GM15510 (cell line): ENCODE measurements around the gene SARS1.

Experiments
- POLR2A ChIP-seq: IDR thresholded peaks from 3 replicates; pipeline ENCODE4 v1.6.1; 2011; ENCODE audit warnings: borderline replicate concordance; ENCODE audit not compliant: insufficient read length; ENCODE audit errors: extremely low read depth

The SARS1 gene

GRCh38 chr1:109268431-109269211 lies 54.9 kb downstream of the SARS1 start:
- no peak for TF ChIP-seq POLR2A

DNA sequence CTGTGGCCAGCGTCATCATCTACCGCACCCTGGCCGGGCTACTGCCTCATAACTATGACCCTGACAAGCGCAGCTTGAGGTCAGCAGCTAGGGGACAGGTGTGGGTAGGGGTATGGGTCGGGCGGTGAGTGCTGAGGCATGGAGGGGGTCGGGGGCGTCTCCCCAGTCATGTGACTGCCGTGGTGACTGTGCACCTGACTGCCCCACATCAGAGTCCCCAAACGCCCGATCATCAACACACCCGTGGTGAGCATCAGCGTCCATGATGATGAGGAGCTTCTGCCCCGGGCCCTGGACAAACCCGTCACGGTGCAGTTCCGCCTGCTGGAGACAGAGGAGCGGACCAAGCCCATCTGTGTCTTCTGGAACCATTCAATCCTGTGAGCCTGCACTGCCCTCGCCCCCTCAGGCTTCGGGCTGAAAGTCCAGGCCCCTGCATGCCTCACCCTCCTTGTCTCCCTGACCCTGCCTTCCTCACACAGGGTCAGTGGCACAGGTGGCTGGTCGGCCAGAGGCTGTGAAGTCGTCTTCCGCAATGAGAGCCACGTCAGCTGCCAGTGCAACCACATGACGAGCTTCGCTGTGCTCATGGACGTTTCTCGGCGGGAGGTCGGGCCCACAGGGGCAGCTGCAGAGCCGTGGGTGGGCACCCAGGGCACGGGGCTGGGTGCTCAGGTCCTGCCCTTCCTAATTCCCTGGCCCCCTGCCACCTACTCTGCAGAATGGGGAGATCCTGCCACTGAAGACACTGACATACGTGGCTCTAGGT lies 55.7 kb downstream of the SARS1 start:
- TF ChIP-seq POLR2A, result no peak

- TF ChIP-seq POLR2A, result no peak
Observed at GRCh38 chr1:109269981-109270622, 56.4 kb downstream of the SARS1 start.

- TF ChIP-seq POLR2A, result no peak
Observed at GRCh38 chr1:109270623-109271317, 57.1 kb downstream of the SARS1 start.

- no peak for TF ChIP-seq POLR2A
Observed at GRCh38 chr1:109271458-109271857, 57.7 kb downstream of the SARS1 start.

DNA sequence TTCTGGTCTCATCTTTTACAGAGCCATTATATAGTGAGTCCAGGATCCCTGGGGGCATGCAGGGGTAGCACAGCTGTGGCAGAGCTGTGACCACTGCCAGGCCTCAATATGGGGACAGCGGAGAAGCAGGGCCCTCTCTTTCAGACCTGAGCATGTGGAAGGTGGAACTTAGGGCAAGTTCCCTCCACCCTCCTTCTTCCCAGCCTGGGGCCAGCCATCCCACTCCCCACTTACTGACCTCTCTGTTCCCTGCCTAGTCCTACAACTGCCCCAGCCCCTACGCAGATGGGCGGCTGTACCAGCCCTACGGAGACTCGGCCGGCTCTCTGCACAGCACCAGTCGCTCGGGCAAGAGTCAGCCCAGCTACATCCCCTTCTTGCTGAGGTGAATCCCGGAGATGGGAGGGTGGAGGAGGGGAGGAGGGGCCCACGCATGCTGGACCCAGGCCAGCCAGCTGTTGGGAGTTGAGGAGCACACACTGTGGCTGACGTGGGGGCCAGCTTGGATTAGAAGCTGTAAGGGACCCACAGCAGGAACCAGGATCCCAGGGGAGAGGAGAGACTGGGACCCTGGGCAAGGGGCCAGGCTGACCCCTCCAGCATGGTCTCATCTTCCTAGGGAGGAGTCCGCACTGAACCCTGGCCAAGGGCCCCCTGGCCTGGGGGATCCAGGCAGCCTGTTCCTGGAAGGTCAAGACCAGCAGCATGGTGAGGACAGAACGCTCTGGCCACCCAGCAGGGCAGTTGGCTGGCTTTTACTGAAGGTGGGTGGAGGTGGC lies 58.5 kb downstream of the SARS1 start:
- no peak for TF ChIP-seq POLR2A

GRCh38 chr1:109272831-109273547 lies 59.3 kb downstream of the SARS1 start:
- no peak for TF ChIP-seq POLR2A

DNA sequence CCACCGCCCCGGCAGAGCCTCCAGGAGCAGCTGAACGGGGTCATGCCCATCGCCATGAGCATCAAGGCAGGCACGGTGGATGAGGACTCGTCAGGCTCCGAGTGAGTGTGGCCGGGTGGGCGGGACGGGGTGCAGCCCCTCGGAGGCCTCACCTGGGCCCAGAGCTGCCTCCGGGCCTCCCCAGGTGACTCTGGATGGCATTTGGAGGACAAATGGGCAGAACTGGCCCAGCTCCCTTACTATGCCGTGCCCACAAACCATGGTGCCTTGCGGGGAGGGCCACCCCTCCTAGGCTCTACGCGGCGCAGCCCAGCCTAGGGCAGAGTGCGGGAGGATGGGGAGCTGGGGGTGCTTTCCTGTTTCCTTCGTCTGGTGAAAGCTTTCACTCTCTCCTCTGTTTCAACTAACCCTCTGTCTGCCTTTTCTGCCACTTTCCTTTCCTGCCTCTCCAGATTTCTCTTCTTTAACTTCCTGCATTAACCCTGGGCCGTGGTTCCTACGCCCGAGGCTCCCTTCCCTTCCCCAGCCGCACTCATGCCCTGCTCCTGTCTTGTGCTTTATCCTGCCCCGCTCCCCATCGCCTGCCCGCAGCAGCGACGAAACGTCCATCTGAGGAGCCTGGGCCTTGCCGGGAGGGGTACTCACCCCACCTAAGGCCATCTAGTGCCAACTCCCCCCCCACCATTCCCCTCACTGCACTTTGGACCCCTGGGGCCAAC lies 60.0 kb downstream of the SARS1 start:
- no peak for TF ChIP-seq POLR2A

DNA sequence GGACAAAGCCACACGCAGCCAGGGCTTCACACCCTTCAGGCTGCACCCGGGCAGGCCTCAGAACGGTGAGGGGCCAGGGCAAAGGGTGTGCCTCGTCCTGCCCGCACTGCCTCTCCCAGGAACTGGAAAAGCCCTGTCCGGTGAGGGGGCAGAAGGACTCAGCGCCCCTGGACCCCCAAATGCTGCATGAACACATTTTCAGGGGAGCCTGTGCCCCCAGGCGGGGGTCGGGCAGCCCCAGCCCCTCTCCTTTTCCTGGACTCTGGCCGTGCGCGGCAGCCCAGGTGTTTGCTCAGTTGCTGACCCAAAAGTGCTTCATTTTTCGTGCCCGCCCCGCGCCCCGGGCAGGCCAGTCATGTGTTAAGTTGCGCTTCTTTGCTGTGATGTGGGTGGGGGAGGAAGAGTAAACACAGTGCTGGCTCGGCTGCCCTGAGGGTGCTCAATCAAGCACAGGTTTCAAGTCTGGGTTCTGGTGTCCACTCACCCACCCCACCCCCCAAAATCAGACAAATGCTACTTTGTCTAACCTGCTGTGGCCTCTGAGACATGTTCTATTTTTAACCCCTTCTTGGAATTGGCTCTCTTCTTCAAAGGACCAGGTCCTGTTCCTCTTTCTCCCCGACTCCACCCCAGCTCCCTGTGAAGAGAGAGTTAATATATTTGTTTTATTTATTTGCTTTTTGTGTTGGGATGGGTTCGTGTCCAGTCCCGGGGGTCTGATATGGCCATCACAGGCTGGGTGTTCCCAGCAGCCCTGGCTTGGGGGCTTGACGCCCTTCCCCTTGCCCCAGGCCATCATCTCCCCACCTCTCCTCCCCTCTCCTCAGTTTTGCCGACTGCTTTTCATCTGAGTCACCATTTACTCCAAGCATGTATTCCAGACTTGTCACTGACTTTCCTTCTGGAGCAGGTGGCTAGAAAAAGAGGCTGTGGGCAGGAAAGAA lies 61.1 kb downstream of the SARS1 start:
- TF ChIP-seq POLR2A, result no peak

GRCh38 chr1:109275706-109276345 lies 62.1 kb downstream of the SARS1 start:
- TF ChIP-seq POLR2A, result no peak

DNA sequence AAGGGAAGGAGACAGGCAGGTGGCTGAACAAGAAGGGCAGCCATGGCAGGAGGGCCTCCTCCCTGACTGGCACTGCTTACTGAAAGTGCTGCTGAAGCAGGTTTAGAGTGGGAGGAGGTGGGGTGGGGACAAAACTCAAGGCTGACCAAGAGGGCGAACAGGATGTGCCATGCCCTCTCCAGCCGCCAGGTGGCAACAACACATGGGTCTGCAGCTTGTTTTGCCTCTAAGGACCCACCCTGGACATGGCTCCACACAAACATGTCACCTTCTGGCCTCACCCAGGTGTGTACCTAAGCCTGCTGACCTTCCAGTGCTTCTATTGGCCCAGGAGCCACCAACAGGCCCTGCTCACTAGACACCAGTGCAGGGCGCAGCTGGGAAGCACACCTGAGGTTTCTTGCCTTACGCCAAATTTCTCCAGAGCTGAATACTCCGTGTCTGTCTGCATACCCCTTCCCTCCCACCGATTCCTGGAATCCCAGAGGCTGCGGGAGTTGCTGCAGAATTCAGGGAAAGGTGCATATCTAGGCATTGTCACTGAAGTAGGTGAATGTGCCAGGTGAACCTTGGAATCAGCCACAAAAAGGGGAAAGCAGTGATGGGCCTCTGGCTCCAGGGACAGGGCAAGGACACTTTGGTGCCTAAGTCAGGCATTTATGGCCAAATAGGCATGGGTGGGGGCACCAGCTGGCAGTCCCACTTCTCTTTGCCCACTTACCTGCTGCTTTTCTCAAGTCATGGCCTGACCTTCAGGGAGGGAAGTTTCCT lies 63.9 kb downstream of the SARS1 start:
- no peak for TF ChIP-seq POLR2A

DNA sequence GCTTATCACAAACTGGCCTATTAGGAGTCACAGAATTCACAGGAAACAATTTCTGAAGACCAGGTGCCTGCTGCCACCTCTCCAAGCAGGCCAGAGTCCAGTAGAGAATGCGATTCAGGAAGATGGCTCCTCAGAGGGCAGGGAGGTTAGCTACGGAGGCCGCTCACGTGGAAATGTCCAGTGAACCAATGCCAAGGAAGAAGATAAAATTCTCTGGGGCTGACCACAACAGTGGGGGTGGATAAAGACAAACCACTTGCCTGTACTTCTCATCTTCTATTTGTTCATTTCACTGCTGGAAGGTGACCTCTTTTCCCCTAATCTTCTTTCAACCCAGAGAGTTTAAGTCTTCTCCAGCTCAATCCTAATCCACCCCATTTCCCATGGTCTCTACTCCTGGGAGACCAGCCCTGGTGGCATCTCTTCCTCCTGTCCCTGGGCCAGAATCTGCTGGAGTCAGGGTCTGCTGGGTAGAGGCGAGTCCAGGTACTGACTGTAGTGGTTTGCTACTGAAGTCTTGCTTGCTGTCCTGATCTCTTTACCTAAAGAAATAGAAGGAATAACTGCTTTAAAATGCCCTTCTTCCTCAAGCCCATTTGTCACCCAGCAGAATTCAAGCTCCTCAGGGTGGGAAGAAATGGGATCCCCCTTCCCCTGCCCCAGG lies 66.0 kb downstream of the SARS1 start:
- no peak for TF ChIP-seq POLR2A
